Measurements from ENCODE around the gene PIGBOS1.

The PIGBOS1 gene

GRCh38 chr15:55358471-55358870 is 39.5 kb upstream of the PIGBOS1 start:
- Histone ChIP-seq H3K9me3 (no peaks in the 10 kb centered on the region), H3K27me3 (no peaks in the 10 kb centered on the region), H3K4me3 (ENCODE audit: low read depth in 1 of 2, low read length in 1 of 2) (no peak overlapping the region), H3K4me1 (ENCODE audit: control insufficient read depth in 1 of 2, insufficient read depth in 1 of 2, low read depth in 1 of 2, low read length in 1 of 2) (no peaks in the 10 kb centered on the region), H3K36me3 (peaks cover 97% of the 10 kb centered on the region), H3K27ac (peak overlapping the region; percentile 16)
- no peak for TF ChIP-seq CTCF (IDR thresholded peaks at IDR 0.05)

- Histone ChIP-seq H3K27me3 (no peaks in the 10 kb centered on the region), H3K4me3 (ENCODE audit: low read depth in 1 of 2, low read length in 1 of 2) (no peak overlapping the region), H3K4me1 (ENCODE audit: control insufficient read depth in 1 of 2, insufficient read depth in 1 of 2, low read depth in 1 of 2, low read length in 1 of 2) (no peaks in the 10 kb centered on the region), H3K36me3 (peaks cover 97% of the 10 kb centered on the region), H3K9me3 (no peaks in the 10 kb centered on the region), H3K27ac (peak overlapping the region; percentile 16)
- no peak for TF ChIP-seq CTCF (IDR thresholded peaks at IDR 0.05)
Observed at GRCh38 chr15:55357774-55358173, 38.9 kb upstream of the PIGBOS1 start.

GRCh38 chr15:55356985-55357585 is 38.2 kb upstream of the PIGBOS1 start:
- Histone ChIP-seq H3K27ac (no peak overlapping the region), H3K4me1 (ENCODE audit: control insufficient read depth in 1 of 2, insufficient read depth in 1 of 2, low read depth in 1 of 2, low read length in 1 of 2) (no peaks in the 10 kb centered on the region), H3K27me3 (no peaks in the 10 kb centered on the region), H3K9me3 (no peaks in the 10 kb centered on the region), H3K36me3 (peaks cover 97% of the 10 kb centered on the region), H3K4me3 (ENCODE audit: low read depth in 1 of 2, low read length in 1 of 2) (no peak overlapping the region)
- no peak for TF ChIP-seq CTCF (IDR thresholded peaks at IDR 0.05)

- H3K4me1 ChIP-seq (ENCODE audit: control insufficient read depth in 1 of 2, insufficient read depth in 1 of 2, low read depth in 1 of 2, low read length in 1 of 2): no peaks in the 10 kb centered on the region
- TF ChIP-seq CTCF (IDR thresholded peaks at IDR 0.05): no peak
- no peaks in the 10 kb centered on the region for H3K9me3 ChIP-seq
- peak overlapping the region; percentile 40 for H3K27ac ChIP-seq
- H3K27me3 ChIP-seq: no peaks in the 10 kb centered on the region
- H3K4me3 ChIP-seq (ENCODE audit: low read depth in 1 of 2, low read length in 1 of 2): no peak overlapping the region
- H3K36me3 ChIP-seq: peaks cover 88% of the 10 kb centered on the region
Observed at GRCh38 chr15:55353025-55353424, 34.1 kb upstream of the PIGBOS1 start.

GRCh38 chr15:55349282-55349681 is 30.4 kb upstream of the PIGBOS1 start:
- Histone ChIP-seq H3K36me3 (peaks cover 85% of the 10 kb centered on the region), H3K27me3 (no peaks in the 10 kb centered on the region), H3K4me3 (ENCODE audit: low read depth in 1 of 2, low read length in 1 of 2) (no peak overlapping the region), H3K9me3 (no peaks in the 10 kb centered on the region), H3K27ac (peak overlapping the region; percentile 37), H3K4me1 (ENCODE audit: control insufficient read depth in 1 of 2, insufficient read depth in 1 of 2, low read depth in 1 of 2, low read length in 1 of 2) (peaks cover 3 to 7% of the 10 kb centered on the region in 2 experiments)
- TF ChIP-seq CTCF (IDR thresholded peaks at IDR 0.05): no peak

Data from neutrophil (primary cell).